Skeletal muscle satellite cell (primary cell): ENCODE results near the gene SNX8.

Experiments used
- H3K27me3 ChIP-seq: 2 replicates; pipeline ENCODE4 v1.7.0; 2013; ENCODE audit warnings: low read length; ENCODE audit not compliant: control insufficient read depth, insufficient read depth
- H3K36me3 ChIP-seq: 2 replicates; pipeline ENCODE4 v1.7.0; 2013; ENCODE audit warnings: mild to moderate bottlenecking, control low read depth, low read length; ENCODE audit not compliant: insufficient read depth
- H3K4me1 ChIP-seq: 2 replicates; pipeline ENCODE4 v1.7.0; 2013; ENCODE audit warnings: low read length; ENCODE audit not compliant: control insufficient read depth, insufficient read depth
- H3K4me2 ChIP-seq: 2 replicates; pipeline ENCODE4 v1.7.0; 2013; ENCODE audit warnings: mild to moderate bottlenecking, low read length
- H3K4me3 ChIP-seq: 2 replicates; pipeline ENCODE4 v1.7.0; 2013; ENCODE audit warnings: low read length
- H3K9ac ChIP-seq: 2 replicates; pipeline ENCODE4 v1.7.0; 2013; ENCODE audit warnings: mild to moderate bottlenecking, low read depth, low read length, moderate library complexity
- H3K9me3 ChIP-seq: replicated peaks from 2 replicates; pipeline ENCODE4 v1.7.0; 2013; ENCODE audit warnings: mild to moderate bottlenecking, control low read depth, low read length

The SNX8 gene

DNA sequence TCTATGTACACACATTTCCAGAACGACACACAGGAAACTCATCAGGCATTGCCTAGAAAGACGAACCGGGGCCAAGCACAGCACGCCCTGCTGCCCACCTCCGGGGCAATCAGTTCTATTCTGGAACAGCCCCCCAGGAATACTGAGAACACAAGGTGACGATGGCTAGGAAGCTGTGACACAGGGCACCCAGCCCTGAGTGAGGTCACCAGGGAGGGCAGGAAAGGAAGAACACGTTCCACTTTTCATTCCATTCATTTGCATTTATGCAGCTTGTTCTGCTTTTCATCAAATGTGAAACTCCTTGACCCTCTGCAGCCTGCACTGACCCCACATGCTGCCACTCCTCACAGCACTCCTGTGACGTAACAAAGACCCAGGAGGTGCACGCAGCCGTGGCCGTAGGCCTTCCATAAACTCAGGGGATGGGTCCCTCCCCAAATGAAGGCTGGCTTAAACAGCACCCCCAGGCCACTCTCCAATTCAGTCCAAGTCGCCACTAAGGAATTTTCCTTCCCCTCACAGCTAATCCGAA is 110.4 kb downstream of the SNX8 start:
- H3K27me3 ChIP-seq: no peaks in the 10 kb centered on the region
- peaks cover 16% of the 10 kb centered on the region for H3K36me3 ChIP-seq
- no peaks in the 10 kb centered on the region for H3K4me1 ChIP-seq
- H3K9me3 ChIP-seq: no peaks in the 10 kb centered on the region
- H3K4me3 ChIP-seq: no peak overlapping the region
- H3K9ac ChIP-seq: no peak overlapping the region
- no peak overlapping the region for H3K4me2 ChIP-seq

DNA sequence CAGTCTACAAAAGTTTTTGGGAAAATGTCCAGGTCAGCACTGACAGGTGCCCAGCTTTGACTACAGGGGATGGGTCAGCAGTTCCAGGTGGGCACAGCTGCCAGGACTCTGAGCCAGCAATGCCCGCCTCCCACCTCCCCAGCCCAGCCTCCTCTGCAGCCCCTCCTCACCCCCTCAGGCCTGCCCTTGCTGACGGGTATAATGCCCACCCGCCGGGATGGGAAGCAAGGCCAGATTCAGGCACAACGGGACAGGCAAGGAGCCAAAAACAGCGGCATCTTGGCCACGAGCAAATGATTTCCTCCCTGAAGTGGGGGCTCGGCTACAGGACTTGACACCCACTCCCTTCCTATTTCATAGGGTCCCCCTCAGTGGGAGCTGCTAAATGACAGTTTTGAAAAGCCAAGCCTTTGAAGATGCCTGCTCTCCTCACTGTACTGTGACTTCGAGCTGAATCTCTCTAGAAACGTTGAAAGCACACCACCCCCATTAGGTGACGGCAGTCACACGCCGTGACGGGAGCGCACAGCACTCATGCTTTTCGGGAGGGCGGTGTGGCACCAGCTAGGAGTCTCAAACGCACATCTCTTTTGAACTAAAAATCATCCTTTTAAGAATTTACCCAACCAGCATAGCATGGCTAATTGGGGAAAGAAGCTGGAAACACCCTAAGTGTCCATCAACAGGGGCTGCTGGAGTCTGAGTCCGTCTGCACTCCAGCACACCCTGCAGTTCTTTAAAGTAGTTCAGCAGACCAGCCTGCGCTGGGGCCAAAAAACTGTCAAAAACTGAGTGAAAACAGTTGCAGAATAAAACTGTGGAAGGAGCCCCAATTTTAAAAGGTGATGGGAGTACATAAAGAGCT is 111.1 kb downstream of the SNX8 start:
- Histone ChIP-seq H3K27me3 (no peaks in the 10 kb centered on the region), H3K9ac (no peak overlapping the region), H3K4me3 (no peak overlapping the region), H3K4me1 (no peaks in the 10 kb centered on the region), H3K9me3 (no peaks in the 10 kb centered on the region), H3K36me3 (peaks cover 11% of the 10 kb centered on the region), H3K4me2 (no peak overlapping the region)

DNA sequence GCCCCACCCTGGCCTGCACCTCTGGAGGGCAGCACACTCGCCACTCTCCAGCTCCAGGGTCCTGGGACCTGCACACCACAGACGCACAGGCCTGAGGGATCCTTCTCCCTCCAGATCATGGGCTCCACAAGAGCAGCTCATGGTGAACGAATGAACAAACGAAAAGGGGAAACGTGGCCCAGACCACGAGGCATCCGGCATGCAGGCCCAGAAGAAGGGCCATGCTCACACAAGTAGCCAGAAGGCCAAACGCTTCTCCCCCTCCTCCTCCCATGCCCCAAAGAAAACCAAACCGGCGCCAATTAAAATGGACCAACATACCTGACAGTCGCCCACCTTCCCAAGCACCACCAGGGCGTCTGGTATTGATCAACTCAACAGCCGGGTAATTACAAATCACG is 111.9 kb downstream of the SNX8 start:
- Histone ChIP-seq H3K4me2 (no peak overlapping the region), H3K4me3 (no peak overlapping the region), H3K4me1 (no peaks in the 10 kb centered on the region), H3K27me3 (no peaks in the 10 kb centered on the region), H3K9me3 (no peaks in the 10 kb centered on the region), H3K36me3 (peaks cover 3% of the 10 kb centered on the region), H3K9ac (no peak overlapping the region)
